CD4-positive, alpha-beta T cell treated with Interleukin-10 for 1 hour (primary cell): ENCODE data around the gene OR6C1.
"Not testable (repeated sequence)": the region's sequence is repeated elsewhere in the genome, so short reads cannot be mapped to it uniquely, and the experiment has no call there.

Experiments used
- DNase-seq: peaks from one replicate; pipeline ENCODE4 v3.0.0-alpha.2; 2020

The OR6C1 gene

DNA sequence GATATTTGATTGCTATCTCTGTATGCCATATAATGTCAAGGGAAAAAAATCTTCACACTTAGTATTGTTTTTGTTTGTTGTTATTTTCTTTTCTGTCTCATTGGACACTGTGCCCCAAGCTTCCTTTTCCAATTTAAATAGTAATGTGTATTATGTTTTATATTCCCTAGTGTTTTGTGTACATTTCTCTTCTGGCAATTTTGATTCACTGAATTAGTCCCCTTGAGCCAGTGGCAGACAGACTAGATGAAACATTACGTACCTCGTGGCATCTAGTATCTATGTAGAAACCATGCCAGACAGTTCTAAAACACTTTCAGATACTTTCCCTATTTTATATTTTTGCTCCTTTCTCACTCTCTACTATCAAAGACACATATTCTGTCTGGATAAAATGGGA is at the start of gene OR6C1:
Gene OR6C1, plus strand, starts transcription at position 301 of the 400 bp plus-strand sequence. CDS start 6,257 bp downstream, outside the sequence.
- no peak for DNase-seq

DNA sequence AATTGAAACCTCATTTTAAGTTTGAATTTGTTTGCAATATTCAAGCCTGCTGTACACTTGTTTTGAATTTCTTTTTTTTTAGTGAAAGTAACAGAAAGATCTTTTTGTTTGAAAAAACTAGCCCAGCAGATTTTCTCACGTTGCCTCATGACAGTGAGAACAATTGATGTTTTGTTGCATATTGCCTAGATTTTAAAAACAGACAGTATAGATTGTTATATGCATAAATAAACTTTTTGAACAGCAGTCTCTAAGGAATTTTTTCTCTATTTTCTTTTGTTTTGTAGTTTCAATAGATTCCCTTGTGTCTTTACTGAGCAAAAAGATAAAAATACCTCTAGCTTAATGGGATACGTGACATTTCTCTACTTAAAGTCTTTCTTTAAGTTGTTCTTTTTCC is 33.2 kb upstream of the OR6C1 start:
- DNase-seq = no peak

DNA sequence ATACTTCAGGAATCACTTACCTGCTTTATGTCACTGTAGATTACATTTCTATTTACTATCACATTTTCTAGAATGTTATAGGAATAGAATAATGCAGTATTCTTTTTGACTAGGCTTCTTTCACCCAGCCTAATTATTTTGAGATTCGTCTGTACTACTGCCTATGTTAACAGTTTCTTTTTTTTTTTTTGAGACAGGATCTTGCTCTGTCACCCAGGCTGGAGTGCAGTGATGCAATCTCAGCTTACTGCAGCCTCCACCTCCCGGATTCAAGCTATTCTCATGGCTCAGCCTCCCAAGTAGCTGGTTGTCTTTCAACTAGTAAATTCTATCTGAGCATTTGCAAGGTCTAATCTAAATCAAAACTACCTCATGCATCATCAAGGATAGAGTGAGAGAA is 24.1 kb upstream of the OR6C1 start:
- DNase-seq = no peak

DNA sequence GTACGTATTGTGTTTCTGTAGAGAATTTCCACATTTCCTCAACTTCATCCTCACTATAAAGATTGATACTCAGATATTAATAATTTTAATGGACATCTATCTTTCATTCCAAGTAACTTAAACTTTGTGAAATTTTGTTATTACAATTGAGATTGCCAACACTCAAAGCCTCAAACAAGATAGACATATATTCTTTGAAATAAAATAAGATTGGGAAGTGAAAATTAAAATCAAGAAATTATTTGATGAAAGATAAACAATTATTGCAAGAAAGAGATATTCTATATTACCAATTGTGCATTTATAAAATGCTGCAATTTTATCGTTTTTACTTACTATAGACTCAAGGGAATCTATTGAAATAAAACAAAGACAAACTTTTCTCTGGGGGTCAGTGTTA is 17.7 kb upstream of the OR6C1 start, which contains the start of gene OR6C6:
Gene OR6C6, minus strand, starts transcription at position 101 of the 400 bp plus-strand sequence. CDS start 1,337 bp downstream, outside the sequence.
- no peak for DNase-seq

DNA sequence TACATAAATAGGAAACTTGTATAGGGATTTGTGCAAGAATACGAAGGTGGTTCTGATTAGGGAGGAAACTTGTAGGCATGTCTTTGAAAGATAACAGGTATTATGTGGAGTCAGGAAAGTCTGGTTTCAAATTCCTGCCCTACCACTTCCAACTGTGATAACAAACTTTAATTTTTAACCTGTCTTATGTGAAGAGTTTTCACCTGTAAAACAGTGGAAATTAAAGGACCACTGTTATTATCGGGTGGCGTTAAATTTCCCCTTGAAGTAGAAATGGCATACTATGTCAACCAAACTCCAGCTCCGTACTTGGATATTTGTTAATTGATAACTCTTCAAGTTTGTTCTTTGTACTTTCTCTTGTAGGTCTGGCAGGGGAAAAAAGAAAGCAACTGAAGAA is 6.1 kb downstream of the OR6C1 start:
- DNase-seq = no peak

DNA sequence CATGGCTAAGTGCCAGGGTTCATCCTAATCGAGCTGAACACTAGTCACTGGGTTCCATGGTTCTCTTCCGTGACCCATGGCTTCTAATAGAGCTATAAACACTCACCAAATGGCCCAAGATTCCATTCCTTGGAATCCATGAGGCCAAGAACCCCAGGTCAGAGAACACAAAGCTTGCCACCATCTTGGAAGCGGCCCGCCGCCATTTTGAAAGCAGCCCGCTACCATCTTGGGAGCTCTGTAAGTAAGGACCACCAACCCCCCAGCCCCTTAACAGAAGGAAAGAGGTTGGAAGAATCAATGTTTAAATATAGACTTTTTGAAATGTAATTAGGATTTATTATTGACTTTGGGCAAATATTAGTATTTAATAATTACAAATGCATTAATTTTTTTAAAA is 11.7 kb downstream of the OR6C1 start:
- DNase-seq = not testable (repeated sequence)

DNA sequence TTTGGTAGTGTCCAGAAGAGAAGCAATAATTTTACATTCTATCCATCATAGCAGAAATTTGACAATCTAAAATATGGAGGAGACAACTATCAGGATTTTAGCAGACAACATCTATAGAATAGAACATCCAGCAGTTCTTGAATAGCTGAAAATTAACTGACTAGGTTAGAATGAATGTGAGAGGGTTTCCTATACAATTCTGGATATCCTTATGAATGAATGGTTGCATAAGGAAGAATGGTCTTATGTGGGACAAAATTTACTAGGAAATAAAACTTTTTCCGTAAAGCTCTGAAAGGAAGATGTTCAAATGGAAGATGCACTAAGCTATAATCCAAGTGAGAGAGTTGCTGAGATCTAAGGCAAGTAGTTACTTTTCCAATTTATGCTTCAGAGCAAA is 16.3 kb downstream of the OR6C1 start, which contains the start of gene OR6C3:
Gene OR6C3, plus strand, starts transcription at position 301 of the 400 bp plus-strand sequence. CDS start 955 bp downstream, outside the sequence.
- no peak for DNase-seq

DNA sequence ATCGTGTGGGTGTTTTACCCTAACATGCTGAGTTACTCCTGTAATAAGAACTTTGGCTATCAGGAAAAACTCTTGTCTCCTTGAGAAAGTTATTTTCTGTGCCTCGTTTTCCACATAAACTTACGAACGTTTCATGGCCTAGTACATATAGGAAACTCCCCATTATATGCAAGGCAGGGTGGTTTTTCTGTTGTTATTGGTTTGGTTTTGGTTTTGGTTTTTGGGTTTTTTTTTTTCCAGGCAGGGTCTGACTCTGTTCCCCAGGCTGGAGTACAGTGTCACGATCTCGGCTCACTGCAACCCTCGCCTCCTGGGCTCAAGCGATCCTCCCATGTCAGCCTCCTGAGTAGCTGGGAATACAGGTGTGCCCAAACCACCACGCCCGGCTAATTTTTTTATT is 21.9 kb downstream of the OR6C1 start:
- no peak for DNase-seq

DNA sequence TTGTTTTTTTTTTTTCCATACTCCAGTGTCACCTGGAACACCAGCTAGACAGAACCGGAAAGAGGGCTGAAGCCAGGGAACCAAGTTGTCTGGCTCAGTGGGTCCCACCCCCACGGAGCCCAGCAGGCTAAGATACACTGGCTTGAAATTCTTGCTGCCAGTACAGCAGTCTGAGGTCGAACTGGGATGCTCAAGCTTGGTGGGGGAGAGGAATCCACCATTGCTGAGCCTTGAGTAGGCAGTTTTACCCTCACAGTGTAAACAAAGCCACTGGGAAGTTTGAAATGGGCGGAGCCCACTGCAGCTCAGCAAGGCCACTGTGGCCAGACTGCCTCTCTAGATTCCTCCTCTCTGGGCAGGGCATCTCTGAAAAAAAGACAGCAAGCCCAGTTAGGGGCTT is 41.2 kb downstream of the OR6C1 start:
- not testable (repeated sequence) for DNase-seq

DNA sequence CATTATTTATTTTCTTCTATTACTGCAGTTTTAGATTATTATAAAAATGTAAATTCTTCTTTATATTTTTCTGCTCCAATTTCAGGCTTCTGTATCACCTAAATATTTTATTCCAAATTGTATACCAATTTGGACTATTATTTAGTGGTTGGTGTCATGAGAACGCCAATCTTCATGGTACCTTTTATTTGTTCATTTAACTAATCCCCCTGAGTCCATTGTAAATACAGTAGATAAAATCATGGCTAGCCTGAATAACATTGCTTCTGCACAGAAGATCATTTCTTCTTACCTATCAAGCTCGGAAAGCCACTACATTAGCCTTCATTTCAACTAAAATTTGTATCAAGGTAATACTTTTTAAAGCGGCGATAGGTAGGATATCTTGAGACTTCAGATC is 48.5 kb downstream of the OR6C1 start, which contains the start of gene OR6C75:
Gene OR6C75, plus strand, starts transcription at position 301 of the 400 bp plus-strand sequence. CDS start 2,136 bp downstream, outside the sequence.
- no peak for DNase-seq

DNA sequence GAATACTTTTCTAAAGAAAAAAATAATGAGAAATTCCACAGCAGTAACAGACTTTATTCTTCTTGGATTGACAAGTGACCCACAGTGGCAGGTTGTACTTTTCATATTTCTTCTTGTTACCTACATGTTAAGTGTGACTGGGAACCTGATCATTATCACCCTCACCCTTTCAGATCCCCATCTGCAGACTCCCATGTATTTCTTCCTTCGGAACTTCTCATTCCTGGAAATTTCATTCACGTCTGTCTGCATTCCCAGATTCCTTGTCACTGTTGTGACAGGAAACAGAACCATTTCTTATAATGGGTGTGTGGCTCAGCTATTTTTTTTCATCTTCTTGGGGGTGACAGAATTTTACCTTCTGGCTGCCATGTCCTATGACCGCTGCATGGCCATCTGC is 50.9 kb downstream of the OR6C1 start:
- DNase-seq = no peak
